Loucy (cell line): ENCODE measurements around the gene SCAPER.

Experiments used
- CTCF ChIP-seq: fragments of 200-600 bp; sonication (generic); conservative IDR thresholded peaks from 2 replicates; pipeline ENCODE4 v1.5.1; 2014; ENCODE audit warnings: mild to moderate bottlenecking, antibody characterized with exemption, low read length
- EZH2phosphoT487 ChIP-seq: fragments of 200-600 bp; IDR thresholded peaks from 2 replicates; pipeline ENCODE4 v1.6.1; 2018; ENCODE audit warnings: antibody characterized with exemption, mild to moderate bottlenecking, moderate library complexity, borderline replicate concordance

- TF ChIP-seq CTCF (no peak), EZH2phosphoT487 (no peak)
These were observed 128.7 kb downstream of the SCAPER start for GRCh38 chr15:76776480-76776879.
